Islet of Langerhans (tissue), 1 donor: Measurements from ENCODE around the gene RHBDF2.

Experiments used
- FAIRE-seq: peaks from one replicate; lab custom pipeline; 2011; peaks lifted over from hg19 to GRCh38; lab: Jason Lieb, UNC

RHBDF2 gene

GRCh38 chr17:76437467-76438402 is 63.5 kb downstream of the RHBDF2 start:
- FAIRE-seq, result no peak

GRCh38 chr17:76435751-76436150 is 65.5 kb downstream of the RHBDF2 start:
- FAIRE-seq, result no peak

GRCh38 chr17:76434870-76435269 is 66.4 kb downstream of the RHBDF2 start:
- FAIRE-seq, result no peak

- no peak for FAIRE-seq
Observed at GRCh38 chr17:76433693-76434092, 67.5 kb downstream of the RHBDF2 start.

GRCh38 chr17:76432712-76433336 is 68.4 kb downstream of the RHBDF2 start:
- FAIRE-seq, result no peak

DNA sequence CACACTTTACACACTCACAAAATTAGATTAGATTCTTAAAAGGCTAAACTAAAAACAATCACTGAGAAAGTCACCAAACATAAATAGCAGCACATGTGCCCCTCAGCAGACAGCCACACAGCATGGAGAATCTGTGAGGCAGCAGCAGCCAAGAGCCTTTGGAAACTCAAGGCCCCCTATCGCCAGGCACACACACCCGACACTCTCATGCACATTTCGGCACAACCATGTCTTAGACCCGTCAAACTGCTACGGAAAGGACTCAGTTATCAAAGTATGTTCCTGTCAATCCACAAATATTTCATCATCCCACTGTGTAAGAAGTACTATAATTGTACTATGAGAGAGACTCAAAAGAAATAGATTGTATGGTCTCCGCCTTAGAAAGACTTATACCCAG is 69.2 kb downstream of the RHBDF2 start:
- FAIRE-seq, result no peak

- FAIRE-seq, result no peak
Observed at GRCh38 chr17:76431509-76431908, 69.7 kb downstream of the RHBDF2 start.

DNA sequence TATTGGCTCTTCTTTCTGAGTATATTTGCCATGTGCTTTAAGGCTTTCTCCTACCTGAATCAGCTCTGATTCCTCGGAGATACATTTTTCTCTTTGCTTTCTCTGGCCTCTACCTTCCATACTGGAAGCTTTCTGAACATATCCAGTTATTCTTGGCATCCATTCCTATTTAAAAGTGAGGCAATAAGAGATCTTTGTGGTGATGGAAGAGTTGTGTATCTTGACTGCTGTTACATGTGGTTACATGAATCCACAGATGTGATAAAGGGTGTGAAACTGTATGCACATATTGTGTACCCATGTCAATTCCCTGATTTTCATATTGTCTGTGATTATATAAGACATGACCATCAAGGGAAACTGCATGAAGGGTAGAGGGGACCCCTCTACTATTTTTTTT is 72.7 kb downstream of the RHBDF2 start:
- FAIRE-seq, result no peak

DNA sequence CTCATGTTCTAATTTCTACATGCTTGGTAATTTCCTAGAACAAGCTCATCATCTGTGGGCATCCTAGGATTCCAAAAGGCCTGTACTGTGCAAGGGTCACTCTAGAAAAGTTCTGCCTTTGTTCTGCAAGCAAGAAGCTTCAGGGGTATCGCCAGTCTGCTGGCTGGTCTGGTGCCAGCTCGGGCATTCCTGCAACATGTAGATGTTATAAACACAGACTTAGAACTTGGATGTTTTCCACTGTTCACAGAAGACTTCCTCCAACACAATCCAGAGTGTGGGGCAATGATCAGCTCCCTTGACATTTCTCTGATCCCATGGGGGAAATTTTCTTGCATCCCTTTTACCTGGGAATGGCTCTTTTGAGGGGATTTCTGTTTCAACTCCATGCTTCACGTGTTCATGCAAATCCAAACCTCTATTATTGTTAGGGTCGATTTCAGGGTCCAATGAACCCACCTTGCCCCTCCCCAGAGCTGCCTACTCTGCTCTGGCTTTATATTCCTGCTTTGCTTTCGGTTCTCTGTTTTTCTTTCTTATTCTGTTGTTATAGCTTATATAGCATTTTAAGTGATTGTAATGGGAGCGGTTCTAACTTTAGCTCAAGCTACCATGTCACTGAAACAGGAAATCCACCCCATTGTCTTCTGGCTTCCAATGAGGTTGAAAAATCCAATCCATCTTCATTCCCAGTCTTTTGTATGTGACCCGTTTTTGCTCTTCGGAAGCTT is 73.6 kb downstream of the RHBDF2 start:
- no peak for FAIRE-seq

GRCh38 chr17:76426853-76427252 is 74.4 kb downstream of the RHBDF2 start:
- no peak for FAIRE-seq

DNA sequence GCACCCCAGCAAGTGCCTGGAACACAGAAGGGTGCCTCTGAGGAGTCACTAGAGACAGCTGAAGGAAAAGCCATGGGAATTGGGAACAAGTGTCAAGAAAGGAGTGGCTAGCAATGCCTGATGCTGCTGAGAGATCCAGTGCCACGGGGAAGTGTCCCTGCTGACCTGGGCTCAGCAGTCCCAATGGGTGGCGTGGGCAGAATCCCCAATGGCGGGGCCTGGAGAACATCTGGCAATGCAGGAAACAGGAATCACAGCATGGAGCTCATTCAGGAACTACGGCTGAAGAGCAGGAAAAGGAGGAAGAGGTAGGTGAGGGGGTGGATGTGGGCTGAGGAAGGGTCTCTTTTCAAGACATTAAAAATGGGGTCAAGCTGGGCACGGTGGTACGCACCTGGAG is 78.4 kb downstream of the RHBDF2 start:
- FAIRE-seq, result no peak

GRCh38 chr17:76422406-76422805 is 78.8 kb downstream of the RHBDF2 start:
- FAIRE-seq, result no peak

GRCh38 chr17:76421044-76421407 is 80.2 kb downstream of the RHBDF2 start:
- FAIRE-seq, result no peak
